IMR-90 (cell line): Measurements from ENCODE around the gene SHROOM3. TPM values are rescaled to one million over a fixed set of nuclear protein-coding genes. Genes with fewer than 3 reads are reported as not detected.

Source experiments
- ATAC-seq: fragments of 200-7000 bp; cut with Tn5 transposase; 2 replicates; pipeline ENCODE4 v1.9.1; 2020; ENCODE audit warnings: low read depth, mild to moderate bottlenecking, moderate library complexity
- BruUV-seq: library from RNA; stranded (reverse); fragments of 400-500 nt; replicated peaks from 2 replicates; lab custom pipeline; 2021; lab: Mats Ljungman, UMichigan
- CTCF ChIA-PET: fragments of 300-600 bp; formaldehyde crosslinking; extraction: SDS; loops from one replicate; lab custom pipeline; 2021; ENCODE audit warnings: antibody characterized with exemption; lab: Yijun Ruan, JAX
- POLR2A ChIA-PET: fragments of 300-600 bp; sonication (Branson Sonifier 250); formaldehyde crosslinking; loops from one replicate; lab custom pipeline; 2022; ENCODE audit warnings: antibody characterized with exemption; ENCODE audit not compliant: unreplicated experiment; lab: Charles Lee
- DNase-seq: peaks from one replicate; pipeline ENCODE4 v3.0.0; 2013
- H2AFZ ChIP-seq: replicated peaks from 2 replicates; pipeline ENCODE3; 2013; ENCODE audit warnings: low read length, mild to moderate bottlenecking; ENCODE audit not compliant: poor library complexity
- H2AK5ac ChIP-seq: 2 replicates; pipeline ENCODE4 v1.6.1; 2013; ENCODE audit warnings: low read depth, low read length, inconsistent platforms
- H2AK9ac ChIP-seq: replicated peaks from 2 replicates; pipeline ENCODE3; 2013; ENCODE audit warnings: mild to moderate bottlenecking, low read depth, low read length, moderate library complexity; ENCODE audit not compliant: poor library complexity
- H2BK120ac ChIP-seq: 2 replicates; pipeline ENCODE4 v1.6.1; 2013; ENCODE audit warnings: low read depth, low read length, inconsistent platforms
- H2BK15ac ChIP-seq: 3 replicates; pipeline ENCODE4 v1.6.1; 2013; ENCODE audit warnings: low read depth, low read length, inconsistent platforms
- H2BK20ac ChIP-seq: 2 replicates; pipeline ENCODE4 v1.6.1; 2013; ENCODE audit warnings: low read depth, mild to moderate bottlenecking, inconsistent platforms, low read length, moderate library complexity
- H2BK5ac ChIP-seq: 2 replicates; pipeline ENCODE4 v1.6.1; 2013; ENCODE audit warnings: mild to moderate bottlenecking, low read depth, low read length, inconsistent platforms; ENCODE audit not compliant: poor library complexity, severe bottlenecking
- H3K14ac ChIP-seq: replicated peaks from 2 replicates; pipeline ENCODE4 v1.6.1; 2013; ENCODE audit warnings: low read depth, low read length, inconsistent platforms
- H3K18ac ChIP-seq: 2 replicates; pipeline ENCODE4 v1.6.1; 2013; ENCODE audit warnings: low read depth, low read length, control low read depth
- H3K23ac ChIP-seq: 2 replicates; pipeline ENCODE4 v1.6.1; 2013; ENCODE audit warnings: low read depth, low read length, inconsistent platforms
- H3K27ac ChIP-seq: 2 replicates; pipeline ENCODE4 v1.5.1; 2013; ENCODE audit warnings: mild to moderate bottlenecking, control low read depth, low read length; ENCODE audit not compliant: insufficient read depth
- H3K27me3 ChIP-seq: 2 replicates; pipeline ENCODE4 v1.6.1; 2013; ENCODE audit warnings: low read length; ENCODE audit not compliant: control insufficient read depth, insufficient read depth
- H3K36me3 ChIP-seq: 2 replicates; pipeline ENCODE4 v1.6.1; 2013; ENCODE audit warnings: low read length, mixed read lengths; ENCODE audit not compliant: control insufficient read depth, insufficient read depth
- H3K4ac ChIP-seq: 2 replicates; pipeline ENCODE4 v1.6.1; 2013; ENCODE audit warnings: low read depth, low read length, inconsistent platforms
- H3K4me1 ChIP-seq: 2 replicates; pipeline ENCODE4 v1.6.1; 2013; ENCODE audit warnings: low read length, mixed read lengths; ENCODE audit not compliant: control insufficient read depth, insufficient read depth
- H3K4me2 ChIP-seq: 2 replicates; pipeline ENCODE4 v1.6.1; 2013; ENCODE audit warnings: low read depth, mild to moderate bottlenecking, control low read depth, low read length, moderate library complexity
- H3K4me3 ChIP-seq: 2 replicates; pipeline ENCODE4 v1.5.1; 2013; ENCODE audit warnings: low read depth, mild to moderate bottlenecking, control low read depth, low read length, moderate library complexity; ENCODE audit not compliant: insufficient read depth
- H3K56ac ChIP-seq: 2 replicates; pipeline ENCODE4 v1.6.1; 2013; ENCODE audit warnings: low read length, inconsistent platforms; ENCODE audit not compliant: insufficient read depth; ENCODE audit errors: extremely low read depth
- H3K79me1 ChIP-seq, 2 experiments: 2 replicates each; pipeline ENCODE4 v1.6.1; 2013; ENCODE audit warnings: low read length in 2 of 2, inconsistent platforms in 1 of 2, low read depth in 1 of 2
- H3K9ac ChIP-seq: 2 replicates; pipeline ENCODE4 v1.6.1; 2013; ENCODE audit warnings: low read depth, low read length, control low read depth
- H3K9me1 ChIP-seq: 2 replicates; pipeline ENCODE4 v1.6.1; 2013; ENCODE audit warnings: low read length, inconsistent platforms; ENCODE audit not compliant: insufficient read depth
- H3K9me3 ChIP-seq: 2 replicates; pipeline ENCODE4 v1.6.1; 2013; ENCODE audit warnings: low read length; ENCODE audit not compliant: control insufficient read depth, insufficient read depth
- H4K20me1 ChIP-seq: 2 replicates; pipeline ENCODE4 v1.6.1; 2013; ENCODE audit warnings: low read length, inconsistent platforms; ENCODE audit not compliant: insufficient read depth
- H4K5ac ChIP-seq: 2 replicates; pipeline ENCODE4 v1.6.1; 2013; ENCODE audit warnings: mild to moderate bottlenecking, low read depth, low read length, control low read depth
- H4K8ac ChIP-seq, 2 experiments: 2 replicates each; pipeline ENCODE4 v1.6.1; 2013; ENCODE audit warnings: low read depth in 2 of 2, low read length in 2 of 2, control low read depth in 1 of 2, inconsistent platforms in 1 of 2
- H4K91ac ChIP-seq: 2 replicates; pipeline ENCODE4 v1.6.1; 2013; ENCODE audit warnings: low read depth, low read length, inconsistent platforms; ENCODE audit not compliant: insufficient read depth
- BHLHE40 ChIP-seq: fragments of 150-350 bp; IDR thresholded peaks from 2 replicates; pipeline ENCODE4 v1.6.1; 2016; ENCODE audit warnings: mild to moderate bottlenecking, low read depth, low read length
- CEBPB ChIP-seq: IDR thresholded peaks from 2 replicates; pipeline ENCODE4 v1.6.1; 2012; ENCODE audit warnings: low read depth, low read length, improper control_type of control experiment
- CHD1 ChIP-seq: IDR thresholded peaks from 2 replicates; pipeline ENCODE4 v1.6.1; 2012; ENCODE audit warnings: low read depth, low read length, improper control_type of control experiment
- CTCF ChIP-seq: conservative IDR thresholded peaks from 2 replicates; pipeline ENCODE4 v1.5.1; 2012; ENCODE audit warnings: mild to moderate bottlenecking, low read depth, low read length, improper control_type of control experiment
- FOS ChIP-seq: fragments of 150-350 bp; IDR thresholded peaks from 2 replicates; pipeline ENCODE4 v1.6.1; 2016; ENCODE audit warnings: low read depth, low read length
- MAFK ChIP-seq: IDR thresholded peaks from 2 replicates; pipeline ENCODE4 v1.6.1; 2012; ENCODE audit warnings: low read depth, low read length, improper control_type of control experiment
- MAZ ChIP-seq: IDR thresholded peaks from 2 replicates; pipeline ENCODE4 v1.6.1; 2012; ENCODE audit warnings: low read depth, mild to moderate bottlenecking, low read length, improper control_type of control experiment, moderate library complexity, borderline replicate concordance
- MXI1 ChIP-seq: IDR thresholded peaks from 2 replicates; pipeline ENCODE4 v1.6.1; 2012; ENCODE audit warnings: low read depth, mild to moderate bottlenecking, low read length, moderate library complexity, borderline replicate concordance
- NFE2L2 ChIP-seq: fragments of 150-350 bp; IDR thresholded peaks from 2 replicates; pipeline ENCODE4 v1.6.1; 2016; ENCODE audit warnings: low read depth, mild to moderate bottlenecking, low read length
- POLR2A ChIP-seq: IDR thresholded peaks from 2 replicates; pipeline ENCODE4 v1.6.1; 2012; ENCODE audit warnings: mild to moderate bottlenecking, low read depth, low read length
- RAD21 ChIP-seq: IDR thresholded peaks from 2 replicates; pipeline ENCODE4 v1.6.1; 2012; ENCODE audit warnings: low read length, improper control_type of control experiment
- RCOR1 ChIP-seq: IDR thresholded peaks from 2 replicates; pipeline ENCODE4 v1.6.1; 2012; ENCODE audit warnings: mild to moderate bottlenecking, low read length, improper control_type of control experiment; ENCODE audit not compliant: insufficient replicate concordance
- RFX5 ChIP-seq: IDR thresholded peaks from 2 replicates; pipeline ENCODE4 v1.8.0; 2012; ENCODE audit warnings: low read depth, mild to moderate bottlenecking, low read length, moderate library complexity
- SMC3 ChIP-seq: fragments of 150-350 bp; IDR thresholded peaks from 2 replicates; pipeline ENCODE4 v1.6.1; 2016; ENCODE audit warnings: low read depth, mild to moderate bottlenecking, antibody characterized with exemption, low read length, moderate library complexity
- USF2 ChIP-seq: fragments of 150-350 bp; IDR thresholded peaks from 2 replicates; pipeline ENCODE4 v1.6.1; 2017; ENCODE audit warnings: mild to moderate bottlenecking, antibody characterized with exemption, low read length, low read depth
- WGBS, 2 experiments: methylation state at CpG; one replicate each; pipeline versions ENCODE4 v1.1.5 to v1.1.7; 2013; ENCODE audit warnings: missing lambda C conversion rate in 2 of 2; ENCODE audit not compliant: insufficient read length in 1 of 2; ENCODE audit errors: extremely low coverage in 2 of 2; 5-methylcytosine and 5-hydroxymethylcytosine counted together
- dilution Hi-C: fragments of 300-500 bp; cut with HindIII; formaldehyde crosslinking; loops from one replicate; pipeline ENCODE4 v1.14.3; 2018; ENCODE audit warnings: low sequenced_read_pairs; ENCODE audit not compliant: unreplicated experiment
- in situ Hi-C: fragments of 300-500 bp; cut with MboI; formaldehyde crosslinking; loops from 3 replicates; pipeline ENCODE4 v1.14.3; 2019; ENCODE audit warnings: low sequenced_read_pairs, inconsistent platforms, mixed read lengths
- intact Hi-C: fragments of 100-400 bp; cut with micrococcal nuclease; formaldehyde crosslinking; loops from 2 replicates; pipeline ENCODE4 v1.10.0; 2022
- polyA plus RNA-seq, 3 experiments: library from polyadenylated mRNA; depleted of rRNA; stranded (reverse); fragments of >200 nt; gene quantifications; 2 replicates each; pipeline ENCODE4 v1.2.3, GENCODE V29; 2012; ENCODE audit warnings: low replicate concordance in 1 of 3
- total RNA-seq: library from RNA; depleted of rRNA; stranded (reverse); fragments of >200 nt; gene quantifications from 2 replicates; pipeline ENCODE4 v1.2.3, GENCODE V29; 2012

Gene SHROOM3
- total and polyA plus RNA-seq, 2 of the 4 experiments (the other 2 are of a cell fraction): 10.8 to 19.5 TPM

GRCh38 chr4:76498550-76498949 lies 63.5 kb downstream of the SHROOM3 start:
- Histone ChIP-seq H2AK5ac (no peak overlapping the region), H4K91ac (no peak overlapping the region), H2AK9ac (no peak overlapping the region), H3K14ac (no peak overlapping the region), H3K9ac (no peak overlapping the region), H3K4ac (no peak overlapping the region), H3K4me2 (no peak overlapping the region), H3K23ac (no peak overlapping the region), H3K36me3 (no peaks in the 10 kb centered on the region), H3K79me1 (no peaks in the 10 kb centered on the region), H3K4me3 (no peak overlapping the region), H3K9me3 (no peaks in the 10 kb centered on the region; the same call in 1 of the 2 replicates), H2AFZ (no peak overlapping the region), H3K56ac (no peak overlapping the region), H3K27me3 (peaks cover 38% of the 10 kb centered on the region), H2BK15ac (no peak overlapping the region), H3K27ac (no peak overlapping the region), H2BK120ac (no peak overlapping the region), H3K9me1 (no peaks in the 10 kb centered on the region; the same call in 1 of the 2 replicates), H4K5ac (no peak overlapping the region), H2BK20ac (no peak overlapping the region), H3K18ac (no peak overlapping the region), H4K20me1 (no peaks in the 10 kb centered on the region), H2BK5ac (no peak overlapping the region), H3K4me1 (peaks cover 2% of the 10 kb centered on the region; the same call in 1 of the 2 replicates), H4K8ac (no peak overlapping the region)
- ChIA-PET POLR2A (no interaction called here), CTCF (interaction anchor here (0.5 kb wide), 1 partner anchor 158 kb away, joined by 3 read pairs; no protein-coding TSS in a partner anchor)
- no TSS peak for BruUV-seq
- peak; percentile 48 for ATAC-seq
- TF ChIP-seq MAFK (no peak), POLR2A (no peak), CHD1 (no peak), RAD21 (no peak), MAZ (no peak), CEBPB (no peak), RFX5 (no peak), MXI1 (no peak), RCOR1 (no peak), SMC3 (no peak), FOS (no peak), CTCF (no peak), USF2 (no peak), BHLHE40 (no peak), NFE2L2 (no peak)
- dilution Hi-C loops: no loop called here
- in situ Hi-C loops: no loop called here
- DNase-seq: no peak
- WGBS, 2 experiments: no CpG with 5 or more reads among the region's 3 CpGs
- intact Hi-C loops: no loop called here
